CD4-positive, alpha-beta T cell (primary cell): ENCODE results near the gene ZNRF4. TPM values are rescaled to one million over a fixed set of nuclear protein-coding genes. Genes with fewer than 3 reads are reported as not detected.

Experiments used
- ATAC-seq: fragments of 200-7000 bp; cut with Tn5 transposase; one replicate; pipeline ENCODE4 v1.10.0; 2022; ENCODE audit warnings: mild to moderate bottlenecking; ENCODE audit not compliant: poor library complexity
- CTCF ChIA-PET: fragments of 350-600 bp; sonication (Branson Sonifier 250); formaldehyde crosslinking; loops from one replicate; lab custom pipeline; 2021; ENCODE audit warnings: antibody characterized with exemption, inconsistent platforms; lab: Charles Lee
- POLR2A ChIA-PET: fragments of 350-600 bp; sonication (Branson Sonifier 250); formaldehyde crosslinking; loops from one replicate; lab custom pipeline; 2021; ENCODE audit warnings: antibody characterized with exemption, inconsistent platforms; lab: Charles Lee
- DNase-seq, 14 experiments: peaks; one replicate each; pipeline ENCODE4 v3.0.0-alpha.2; 2013 to 2020; ENCODE audit warnings: mixed read lengths in 2 of 14
- H3K27ac ChIP-seq, 2 donors: one replicate each; pipeline versions ENCODE4 v1.5.1 to v1.7.0; 2013; ENCODE audit warnings: low read length in 2 of 2, low read depth in 1 of 2, mild to moderate bottlenecking in 1 of 2
- H3K27me3 ChIP-seq, 2 experiments: 1 replicate in 1 of 2; 2 replicates in 1 of 2; pipeline versions ENCODE4 v1.6.1 to v1.7.0; 2013; ENCODE audit warnings: low read length in 2 of 2, control low read depth in 1 of 2, mild to moderate bottlenecking in 1 of 2, moderate library complexity in 1 of 2; ENCODE audit not compliant: insufficient read depth in 2 of 2, control insufficient read depth in 1 of 2
- H3K36me3 ChIP-seq: one replicate; pipeline ENCODE4 v1.6.1; 2013; ENCODE audit warnings: low read length, control low read depth; ENCODE audit not compliant: insufficient read depth
- H3K4me1 ChIP-seq: one replicate; pipeline ENCODE4 v1.6.1; 2013; ENCODE audit warnings: low read length, control low read depth; ENCODE audit not compliant: insufficient read depth
- H3K4me3 ChIP-seq: one replicate; pipeline ENCODE4 v1.5.1; 2013; ENCODE audit warnings: mild to moderate bottlenecking, low read length, moderate library complexity
- H3K9me3 ChIP-seq, 2 experiments: 1 replicate in 1 of 2; 2 replicates in 1 of 2; pipeline versions ENCODE4 v1.6.1 to v1.7.0; 2013; ENCODE audit warnings: low read length in 2 of 2, mild to moderate bottlenecking in 2 of 2, control low read depth in 1 of 2, moderate library complexity in 1 of 2; ENCODE audit not compliant: control insufficient read depth in 1 of 2, insufficient read depth in 1 of 2
- H3K27ac Mint-ChIP-seq: one replicate; pipeline ENCODE4 v1.8.0; 2020; ENCODE audit warnings: mixed read lengths
- H3K27me3 Mint-ChIP-seq: one replicate; pipeline ENCODE4 v1.8.0; 2021; ENCODE audit warnings: mixed read lengths
- H3K36me3 Mint-ChIP-seq: one replicate; pipeline ENCODE4 v1.8.0; 2021; ENCODE audit warnings: low read depth, mixed read lengths
- H3K4me1 Mint-ChIP-seq: one replicate; pipeline ENCODE4 v1.8.0; 2021; ENCODE audit warnings: low read depth, mixed read lengths
- H3K4me3 Mint-ChIP-seq: one replicate; pipeline ENCODE4 v1.8.0; 2020; ENCODE audit warnings: mild to moderate bottlenecking, mixed read lengths
- H3K9me3 Mint-ChIP-seq: one replicate; pipeline ENCODE4 v1.8.0; 2020; ENCODE audit warnings: mixed read lengths
- CTCF ChIP-seq: fragments of 200-600 bp; IDR thresholded peaks from one replicate; pipeline ENCODE4 v1.8.0; 2022; ENCODE audit warnings: antibody characterized with exemption, mild to moderate bottlenecking
- intact Hi-C, 2 experiments: fragments of 100-400 bp; cut with DNase I in 1 of 2; cut with micrococcal nuclease in 1 of 2; formaldehyde crosslinking; loops; one replicate each; pipeline versions ENCODE4 v1.15.1 to v1.9.0; 2023 to 2025; cut with DNase I, micrococcal nuclease
- total RNA-seq, 174 experiments: library from RNA in 2 of 174; stranded (reverse) in 2 of 174; gene quantifications; one replicate each; pipeline ENCODE4 v1.2.3 and lab custom pipeline; 2021 to 2026

The ZNRF4 gene
- total RNA-seq, 2 experiments from 2014 or later: not detected

GRCh38 chr19:5407356-5407755, 47.9 kb upstream of the ZNRF4 start:
- Mint-ChIP-seq H3K27me3 (peaks cover 25% of the 10 kb centered on the region), H3K27ac (no peak overlapping the region), H3K4me3 (no peak overlapping the region), H3K36me3 (no peaks in the 10 kb centered on the region), H3K4me1 (no peaks in the 10 kb centered on the region), H3K9me3 (peaks cover 11% of the 10 kb centered on the region)
- POLR2A ChIA-PET: no interaction called here
- no peak for TF ChIP-seq CTCF
- H3K4me1 ChIP-seq: no peaks in the 10 kb centered on the region
- no peaks in the 10 kb centered on the region for H3K36me3 ChIP-seq
- H3K9me3 ChIP-seq: peaks cover 9 to 35% of the 10 kb centered on the region in 2 experiments
- DNase-seq (no peak), ATAC-seq (no peak)
- intact Hi-C loops: no loop called here
- CTCF ChIA-PET: no interaction called here
- H3K4me3 ChIP-seq: no peak overlapping the region
- peaks cover 2 to 3% of the 10 kb centered on the region in 2 experiments for H3K27me3 ChIP-seq
- no peak overlapping the region for H3K27ac ChIP-seq

GRCh38 chr19:5417495-5418436, 37.5 kb upstream of the ZNRF4 start:
- no peak for ATAC-seq
- DNase-seq: no peak
- Mint-ChIP-seq H3K4me3 (no peak overlapping the region), H3K9me3 (no peaks in the 10 kb centered on the region), H3K27me3 (peaks cover 66% of the 10 kb centered on the region), H3K36me3 (no peaks in the 10 kb centered on the region), H3K27ac (no peak overlapping the region), H3K4me1 (no peaks in the 10 kb centered on the region)
- Histone ChIP-seq H3K9me3 (no peaks in the 10 kb centered on the region), H3K4me3 (no peak overlapping the region), H3K27me3 (peaks cover 3 to 17% of the 10 kb centered on the region in 2 experiments), H3K27ac (no peak overlapping the region), H3K4me1 (no peaks in the 10 kb centered on the region), H3K36me3 (no peaks in the 10 kb centered on the region)
- ChIA-PET CTCF (no interaction called here), POLR2A (no interaction called here)
- no peak for TF ChIP-seq CTCF
- intact Hi-C loops: no loop called here

GRCh38 chr19:5418677-5419076, 36.5 kb upstream of the ZNRF4 start:
- Mint-ChIP-seq H3K27ac (no peak overlapping the region), H3K4me1 (no peaks in the 10 kb centered on the region), H3K9me3 (no peaks in the 10 kb centered on the region), H3K36me3 (no peaks in the 10 kb centered on the region), H3K4me3 (no peak overlapping the region), H3K27me3 (peaks cover 72% of the 10 kb centered on the region)
- H3K9me3 ChIP-seq: no peaks in the 10 kb centered on the region
- CTCF ChIA-PET: no interaction called here
- peaks cover 3 to 17% of the 10 kb centered on the region in 2 experiments for H3K27me3 ChIP-seq
- no peaks in the 10 kb centered on the region for H3K36me3 ChIP-seq
- POLR2A ChIA-PET: no interaction called here
- ATAC-seq (no peak), DNase-seq (no peak)
- no peaks in the 10 kb centered on the region for H3K4me1 ChIP-seq
- no peak overlapping the region for H3K27ac ChIP-seq
- no peak for TF ChIP-seq CTCF
- intact Hi-C loops: no loop called here
- no peak overlapping the region for H3K4me3 ChIP-seq
